Upper lobe of left lung (tissue), 6 donors: ENCODE results near the gene ZNF319. TPM values are rescaled to one million over a fixed set of nuclear protein-coding genes. Genes with fewer than 3 reads are reported as not detected.

ENCODE experiments used
- ATAC-seq, 2 donors: fragments of 200-7000 bp; cut with Tn5 transposase; one replicate each; pipeline ENCODE4 v1.9.1; 2022; ENCODE audit warnings: mild to moderate bottlenecking in 2 of 2, moderate library complexity in 2 of 2; ENCODE audit not compliant: low FRiP score in 2 of 2
- DNase-seq, 2 donors: peaks; one replicate each; pipeline ENCODE4 v3.0.0-alpha.2; 2019 to 2020
- H3K27ac ChIP-seq, 4 donors: fragments of 200-600 bp; sonication (generic); one replicate each; pipeline ENCODE4 v1.5.1; 2016 to 2019
- H3K27me3 ChIP-seq, 4 donors: fragments of 200-600 bp; sonication (generic); one replicate each; pipeline ENCODE4 v1.5.1; 2017 to 2019
- H3K36me3 ChIP-seq, 4 donors: fragments of 200-600 bp; sonication (generic); one replicate each; pipeline ENCODE4 v1.5.1; 2016 to 2019
- H3K4me1 ChIP-seq, 4 donors: fragments of 200-600 bp; sonication (generic); one replicate each; pipeline ENCODE4 v1.5.1; 2018 to 2019
- H3K4me3 ChIP-seq, 4 donors: fragments of 200-600 bp; sonication (generic); one replicate each; pipeline ENCODE4 v1.5.1; 2017 to 2019; ENCODE audit warnings: mild to moderate bottlenecking in 2 of 4, moderate library complexity in 1 of 4
- H3K9me3 ChIP-seq, 4 donors: fragments of 200-600 bp; sonication (generic); one replicate each; pipeline ENCODE4 v1.5.1; 2018 to 2019
- CTCF ChIP-seq, 6 experiments: fragments of 450-650 bp in 4 of 6; fragments of 200-600 bp in 2 of 6; sonication (generic) in 2 of 6; IDR thresholded peaks; one replicate each; pipeline ENCODE4 v1.5.1; 2016 to 2019; ENCODE audit warnings: antibody characterized with exemption in 6 of 6
- EP300 ChIP-seq, 4 donors: sonication (generic); formaldehyde crosslinking; IDR thresholded peaks; one replicate each; pipeline ENCODE4 v1.5.1; 2017; ENCODE audit warnings: antibody characterized with exemption in 4 of 4, control low read depth in 2 of 4
- POLR2A ChIP-seq, 4 donors: fragments of 450-650 bp; IDR thresholded peaks; one replicate each; pipeline ENCODE4 v1.5.1; 2016 to 2017; ENCODE audit warnings: antibody characterized with exemption in 4 of 4, mild to moderate bottlenecking in 2 of 4
- POLR2AphosphoS5 ChIP-seq, 2 donors: sonication (generic); formaldehyde crosslinking; IDR thresholded peaks; one replicate each; pipeline ENCODE4 v1.5.1; 2017; ENCODE audit warnings: antibody characterized with exemption in 2 of 2
- WGBS, 2 donors: methylation state at CpG; one replicate each; pipeline ENCODE4 v1.1.5; 2017 to 2018; 5-methylcytosine and 5-hydroxymethylcytosine counted together
- total RNA-seq, 6 donors: library from RNA; depleted of rRNA in 4 of 6; stranded (reverse); fragments of >200 nt in 4 of 6; gene quantifications; one replicate each; pipeline versions ENCODE4 v1.1.0 to v1.2.1, GENCODE V29; 2016 to 2021
- donor health status: DM: no; HTN: no; CAD: no; lungs with moderate emphysema.
- donor health status: DM: no; HTN: yes; CAD: no; lungs with severe emphysema.

ZNF319 gene
- total RNA-seq, 6 donors from 2014 or later, result 8.0 to 28.3 (median 13.3) TPM

GRCh38 chr16:57976331-57976796 is 24.1 kb downstream of the ZNF319 start:
- H3K4me1 ChIP-seq, result no peaks in the 10 kb centered on the region
- 57 to 58% methylated on average over 2 of the region's 2 CpGs for WGBS, 2 donors
- no peaks in the 10 kb centered on the region for H3K27me3 ChIP-seq
- no peak overlapping the region for H3K4me3 ChIP-seq
- no peak for TF ChIP-seq POLR2AphosphoS5 (IDR thresholded peaks at IDR 0.05)
- no peak for TF ChIP-seq POLR2A (IDR thresholded peaks at IDR 0.05)
- TF ChIP-seq EP300 (IDR thresholded peaks at IDR 0.05), result no peak
- TF ChIP-seq CTCF (IDR thresholded peaks at IDR 0.05), result no peak
- no peaks in the 10 kb centered on the region for H3K9me3 ChIP-seq
- DNase-seq (no peak), ATAC-seq (peak; percentile 33 to 70)
- H3K27ac ChIP-seq, result no peak overlapping the region
- H3K36me3 ChIP-seq, result no peaks in the 10 kb centered on the region

DNA sequence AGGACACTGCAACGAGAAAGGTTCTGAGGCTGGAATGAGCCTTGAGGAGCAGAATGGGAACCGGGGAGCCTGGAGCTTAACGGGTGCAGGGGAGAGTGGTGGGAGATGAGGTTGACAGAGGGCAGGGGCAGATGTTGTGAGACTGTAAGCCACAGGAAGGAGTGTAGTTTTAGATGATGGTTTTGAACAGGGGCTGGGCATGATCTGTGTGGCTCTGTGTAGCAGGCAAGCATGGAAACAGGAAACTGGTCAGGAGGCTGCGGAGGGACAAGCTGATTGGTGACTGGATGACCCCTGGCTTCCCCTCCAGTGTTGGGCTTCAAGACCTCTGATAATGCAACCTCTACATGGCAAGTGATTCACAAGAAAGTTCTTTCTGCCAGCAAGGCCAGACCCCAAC is 28.2 kb downstream of the ZNF319 start:
- H3K9me3 ChIP-seq, result no peaks in the 10 kb centered on the region
- DNase-seq, result no peak
- no peaks in the 10 kb centered on the region for H3K4me1 ChIP-seq
- H3K36me3 ChIP-seq, result no peaks in the 10 kb centered on the region
- TF ChIP-seq POLR2A (IDR thresholded peaks at IDR 0.05) (no peak), POLR2AphosphoS5 (IDR thresholded peaks at IDR 0.05) (no peak)
- H3K4me3 ChIP-seq, result no peak overlapping the region
- H3K27ac ChIP-seq, result no peak overlapping the region
- 70 to 75% methylated on average over 4 of the region's 4 CpGs for WGBS, 2 donors
- H3K27me3 ChIP-seq, result no peaks in the 10 kb centered on the region
- no peak for ATAC-seq

DNA sequence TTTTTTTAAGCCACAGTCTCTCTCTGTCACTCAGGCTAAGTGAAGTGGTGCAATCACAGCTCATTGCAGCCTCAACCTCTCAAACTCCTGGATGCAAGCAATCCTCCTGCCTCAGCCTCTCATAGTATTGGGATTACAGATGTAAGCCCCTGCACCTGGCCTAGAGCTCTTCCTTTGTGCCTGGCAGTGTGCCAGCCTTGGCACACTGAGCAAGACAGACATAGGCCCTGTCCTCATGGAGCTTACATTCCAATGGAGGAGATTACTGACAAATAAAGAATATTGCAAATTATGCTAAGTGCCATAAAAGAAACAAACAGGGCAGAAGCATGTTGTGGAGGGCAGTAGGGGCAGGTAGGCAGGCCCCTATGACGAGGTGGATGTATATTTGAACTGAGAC is 28.6 kb downstream of the ZNF319 start:
- H3K36me3 ChIP-seq, result no peaks in the 10 kb centered on the region
- DNase-seq, result no peak
- TF ChIP-seq POLR2AphosphoS5 (IDR thresholded peaks at IDR 0.05), result no peak
- TF ChIP-seq EP300 (IDR thresholded peaks at IDR 0.05), result no peak
- no peak for TF ChIP-seq POLR2A (IDR thresholded peaks at IDR 0.05)
- TF ChIP-seq CTCF (IDR thresholded peaks at IDR 0.05), result no peak
- WGBS, 2 donors, result 77 to 93% methylated on average over 1 of the region's 1 CpG
- ATAC-seq, result no peak
- no peaks in the 10 kb centered on the region for H3K9me3 ChIP-seq
- no peaks in the 10 kb centered on the region for H3K4me1 ChIP-seq
- H3K27me3 ChIP-seq, result no peaks in the 10 kb centered on the region
- no peak overlapping the region for H3K4me3 ChIP-seq
- H3K27ac ChIP-seq, result no peak overlapping the region

GRCh38 chr16:57970970-57971369 is 29.5 kb downstream of the ZNF319 start, which contains the start of gene CNGB1:
CNGB1 (minus strand) TSS chr16:57971128; CDS start chr16:57967286, 3,842 bp downstream.
- Histone ChIP-seq H3K4me1 (no peaks in the 10 kb centered on the region), H3K9me3 (no peaks in the 10 kb centered on the region), H3K27me3 (no peaks in the 10 kb centered on the region), H3K4me3 (no peak within 1 kb of the TSS), H3K27ac (no peak within 1 kb of the TSS), H3K36me3 (no peaks in the 10 kb centered on the region)
- TF ChIP-seq EP300 (IDR thresholded peaks at IDR 0.05), result no peak
- no peak for TF ChIP-seq POLR2A (IDR thresholded peaks at IDR 0.05)
- TF ChIP-seq POLR2AphosphoS5 (IDR thresholded peaks at IDR 0.05), result no peak
- no peak for TF ChIP-seq CTCF (IDR thresholded peaks at IDR 0.05)
- no peak for ATAC-seq
- 71 to 88% methylated on average over 5 to 6 of the region's 6 CpGs for WGBS, 2 donors
- no peak for DNase-seq

DNA sequence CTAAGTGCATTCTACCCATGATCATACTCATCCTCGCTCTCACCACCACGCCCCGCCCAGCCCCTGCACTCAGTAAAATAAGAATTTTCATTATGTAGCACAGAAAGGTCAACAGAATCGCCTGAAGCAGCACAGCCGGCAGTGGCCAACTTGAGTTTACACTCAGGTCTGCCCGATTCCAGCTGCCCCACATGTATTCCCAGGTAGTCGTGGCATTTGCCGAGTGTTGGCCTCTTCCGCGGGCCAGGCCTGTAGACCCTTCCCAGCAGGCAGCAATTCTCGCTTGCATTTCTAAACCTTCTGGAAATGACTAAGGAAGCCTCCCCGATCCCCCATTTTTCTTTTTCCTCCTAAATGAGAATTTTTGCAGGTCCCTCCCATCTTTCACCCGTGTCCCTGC is 30.2 kb downstream of the ZNF319 start:
- 79 to 80% methylated on average over 13 of the region's 13 CpGs for WGBS, 2 donors
- ATAC-seq (no peak), DNase-seq (no peak)

More for the DNA sequence above, 30.2 kb downstream of the ZNF319 start:
- Histone ChIP-seq H3K4me1 (no peaks in the 10 kb centered on the region), H3K27ac (no peak overlapping the region), H3K27me3 (no peaks in the 10 kb centered on the region), H3K9me3 (no peaks in the 10 kb centered on the region), H3K4me3 (no peak overlapping the region), H3K36me3 (no peaks in the 10 kb centered on the region)
- TF ChIP-seq POLR2A (IDR thresholded peaks at IDR 0.05) (no peak), EP300 (IDR thresholded peaks at IDR 0.05) (no peak), CTCF (IDR thresholded peaks at IDR 0.05) (no peak), POLR2AphosphoS5 (IDR thresholded peaks at IDR 0.05) (no peak)
